Stimulated activated CD8-positive, alpha-beta memory T cell treated with anti-CD3 and anti-CD28 coated beads, Interleukin-12 subunit alpha, Interleukin-12 subunit beta, amount 100 ng/mL, for 24 hours (primary cell): ENCODE measurements around the gene PRPSAP1.
"Not testable (repeated sequence)": the region's sequence is repeated elsewhere in the genome, so short reads cannot be mapped to it uniquely, and the experiment has no call there.

ENCODE experiments used
- DNase-seq: peaks from one replicate; pipeline ENCODE4 v3.0.0-alpha.2; 2020; ENCODE audit errors: extremely low read depth

The PRPSAP1 gene

GRCh38 chr17:76359776-76360175, 6.1 kb upstream of the PRPSAP1 start:
- not testable (repeated sequence) for DNase-seq

DNA sequence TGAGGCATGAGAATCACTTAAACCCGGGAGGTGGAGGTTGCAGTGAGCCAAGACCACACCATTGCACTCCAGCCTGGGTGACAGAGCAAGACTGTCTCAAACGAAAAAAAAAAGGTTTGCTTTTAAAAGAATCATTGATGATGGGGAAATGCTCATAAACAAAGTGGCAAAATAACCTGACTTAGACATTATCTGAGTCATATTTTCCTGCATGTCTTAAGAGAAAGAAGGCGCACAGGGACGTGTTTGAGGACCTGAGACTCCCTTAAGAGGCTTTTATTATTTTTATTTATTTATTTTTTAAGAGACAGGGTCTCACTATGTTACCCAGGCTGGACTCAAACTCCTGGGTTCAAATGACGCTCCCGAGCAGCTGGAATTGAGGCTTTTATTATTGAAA, 5.7 kb upstream of the PRPSAP1 start:
- no peak for DNase-seq

GRCh38 chr17:76357597-76358158, 4.0 kb upstream of the PRPSAP1 start:
- DNase-seq = no peak

DNA sequence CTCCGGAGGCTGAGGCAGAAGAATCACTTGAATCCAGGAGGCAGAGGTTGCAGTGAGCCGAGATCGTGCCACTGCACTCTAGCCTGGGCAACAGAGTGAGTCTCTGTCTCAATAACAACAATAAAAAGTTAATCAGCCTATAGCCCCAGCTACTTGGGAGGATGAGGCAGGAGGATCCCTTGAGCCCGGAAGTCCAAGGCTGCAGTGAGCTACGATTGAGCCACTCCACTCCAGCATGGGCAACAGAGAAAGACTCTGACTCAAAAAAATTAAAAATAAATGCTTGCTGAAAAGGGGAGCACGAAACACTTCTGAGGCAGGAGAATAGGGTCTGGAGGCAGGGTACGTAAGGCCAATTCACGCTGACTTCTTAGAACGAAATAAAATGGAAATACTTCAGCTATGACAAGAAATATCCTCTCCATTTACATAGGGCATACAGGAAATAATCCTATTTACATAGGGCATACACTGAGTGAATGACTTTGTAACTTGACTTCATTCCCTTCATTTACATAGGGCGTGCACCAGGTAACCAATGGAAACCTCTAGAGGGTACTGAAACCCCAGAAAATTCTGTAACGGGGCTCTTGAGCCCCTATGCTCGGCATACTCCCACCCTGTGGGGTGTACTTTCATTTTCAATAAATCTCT, 3.2 kb upstream of the PRPSAP1 start:
- DNase-seq = no peak

- DNase-seq = no peak
Observed at GRCh38 chr17:76354747-76355310, 1.1 kb upstream of the PRPSAP1 start.

DNA sequence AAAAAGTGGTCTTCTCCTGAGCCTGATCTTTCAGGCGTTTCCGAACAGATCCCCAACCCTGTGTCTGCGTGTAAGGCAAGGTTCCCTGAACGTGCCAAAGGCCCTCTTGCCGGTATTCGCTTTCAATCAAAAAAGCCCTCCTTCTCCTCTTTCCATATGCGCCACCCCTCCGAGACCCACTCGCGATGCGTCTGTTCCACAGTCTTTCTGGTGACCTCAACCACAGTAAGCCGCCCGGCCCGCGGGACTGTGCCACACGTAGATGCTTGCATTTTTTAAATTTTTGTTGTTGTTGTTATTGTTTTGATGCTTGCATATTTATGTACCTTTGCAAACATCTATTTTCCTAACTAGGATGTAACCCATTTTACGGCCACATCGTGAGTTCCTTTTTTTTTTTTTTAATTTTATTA, 607 bp upstream of the PRPSAP1 start:
- no peak for DNase-seq

- DNase-seq = no peak
Observed at GRCh38 chr17:76353004-76353598, 615 bp downstream of the PRPSAP1 start.

GRCh38 chr17:76351526-76352071, 2.1 kb downstream of the PRPSAP1 start:
- DNase-seq = no peak

GRCh38 chr17:76350463-76350862, 3.3 kb downstream of the PRPSAP1 start:
- no peak for DNase-seq

DNA sequence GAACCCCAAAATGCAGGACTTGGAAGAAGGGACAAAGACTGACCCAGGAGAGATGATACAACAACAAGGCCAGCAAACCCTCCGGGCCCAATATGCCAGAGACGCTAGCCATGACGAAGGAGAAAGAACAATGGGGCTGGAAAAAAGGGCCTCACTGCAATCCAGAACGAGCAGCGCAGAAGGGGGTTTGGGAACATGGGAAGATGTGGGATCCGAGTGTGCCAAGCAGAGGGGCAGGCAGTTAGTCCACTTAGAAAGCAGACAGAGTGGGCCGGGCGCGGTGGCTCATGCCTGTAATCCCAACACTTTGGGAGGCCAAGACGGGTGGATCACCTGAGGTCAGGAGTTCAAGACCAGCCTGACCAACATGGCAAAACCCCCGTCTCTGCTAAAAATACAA, 6.8 kb downstream of the PRPSAP1 start:
- not testable (repeated sequence) for DNase-seq

DNA sequence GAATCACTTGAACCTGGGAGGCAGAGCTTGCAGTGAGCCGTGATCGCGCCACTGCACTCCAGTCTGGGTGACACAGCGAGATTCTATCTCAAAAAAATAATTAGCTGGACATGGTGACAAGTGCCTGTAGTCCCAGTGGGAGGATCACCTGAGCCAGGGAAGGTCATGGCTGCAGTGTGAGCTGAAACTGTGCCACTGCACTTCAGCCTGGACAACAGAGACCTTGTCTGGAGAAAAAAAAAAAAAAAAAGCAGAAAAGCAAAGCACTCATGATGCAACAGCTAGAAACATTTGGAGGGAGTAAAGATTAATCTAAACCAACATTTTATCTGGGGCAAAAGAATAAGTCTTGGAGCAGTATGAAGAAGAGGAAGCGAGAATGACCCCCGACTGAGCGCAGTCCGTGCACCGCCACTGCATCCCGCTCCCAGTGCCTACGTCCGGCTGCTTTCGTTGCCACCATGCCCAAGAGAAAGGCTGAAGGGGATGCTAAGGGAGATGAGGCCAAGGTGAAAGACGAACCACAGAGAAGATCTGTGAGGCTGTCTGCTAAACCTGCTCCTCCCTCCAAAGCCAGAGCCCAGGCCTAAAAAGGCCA, 8.2 kb downstream of the PRPSAP1 start:
- no peak for DNase-seq

GRCh38 chr17:76343106-76343505, 10.6 kb downstream of the PRPSAP1 start:
- DNase-seq = no peak

GRCh38 chr17:76341301-76341700, 12.4 kb downstream of the PRPSAP1 start:
- DNase-seq = no peak

GRCh38 chr17:76337413-76337777, 16.3 kb downstream of the PRPSAP1 start:
- no peak for DNase-seq

GRCh38 chr17:76336756-76337412, 16.8 kb downstream of the PRPSAP1 start:
- DNase-seq = no peak

- DNase-seq = no peak
Observed at GRCh38 chr17:76335716-76336381, 17.9 kb downstream of the PRPSAP1 start.

DNA sequence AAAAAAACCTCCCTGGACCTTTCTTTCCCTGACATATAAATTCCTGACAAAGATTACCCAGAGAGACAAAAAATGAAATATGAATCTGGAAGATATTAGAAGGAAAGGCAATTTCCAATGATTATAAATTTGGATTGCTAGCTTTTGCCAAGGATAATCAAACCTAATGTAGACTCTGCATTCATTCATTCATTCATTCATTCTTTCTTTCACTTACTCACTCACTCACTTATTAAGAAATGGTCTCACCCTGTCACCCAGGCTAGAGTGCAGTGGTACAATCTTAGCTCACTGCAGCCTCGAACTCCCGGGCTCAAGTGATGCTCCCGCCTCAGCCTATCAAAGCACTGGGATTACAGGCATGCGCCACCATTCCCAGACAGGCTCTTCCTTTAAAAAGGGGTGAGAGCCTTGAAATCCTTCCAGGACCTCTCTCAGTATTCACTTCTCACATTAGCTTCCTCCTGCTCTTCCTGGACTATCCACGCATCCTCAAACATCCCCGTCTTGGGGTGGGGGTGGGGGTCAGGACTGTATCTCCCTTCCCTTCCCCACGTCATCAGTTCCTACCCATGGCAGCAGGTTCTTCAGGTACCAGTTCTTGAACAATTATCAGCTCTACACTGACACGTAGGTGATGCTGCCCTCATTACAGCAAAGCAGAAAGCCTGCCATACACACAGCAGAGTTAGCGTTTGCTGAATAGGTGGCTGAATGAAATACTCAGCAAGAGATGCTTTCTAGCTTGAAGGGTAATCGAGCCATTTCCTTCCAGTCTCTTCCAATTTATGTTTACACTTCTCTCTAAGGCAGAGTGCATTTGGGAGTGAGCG, 19.8 kb downstream of the PRPSAP1 start:
- no peak for DNase-seq

DNA sequence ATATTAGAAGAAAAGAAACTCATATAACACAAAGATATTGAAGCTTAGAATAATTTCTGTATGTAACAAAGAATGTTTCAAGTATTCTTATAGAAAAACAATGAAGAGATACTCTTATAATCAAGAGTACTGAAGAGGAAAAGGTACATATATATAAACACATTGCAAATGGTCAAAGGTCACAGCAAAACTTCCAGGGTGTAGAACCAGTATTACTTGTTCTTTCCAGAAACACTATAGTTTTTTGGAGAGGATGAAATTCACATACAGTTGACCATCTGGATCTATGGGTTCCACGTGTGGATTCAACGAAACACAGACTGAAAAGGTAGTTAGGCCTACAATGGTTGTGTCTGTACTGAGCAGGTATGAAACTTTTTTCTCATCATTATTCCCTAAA, 22.6 kb downstream of the PRPSAP1 start:
- DNase-seq = no peak

DNA sequence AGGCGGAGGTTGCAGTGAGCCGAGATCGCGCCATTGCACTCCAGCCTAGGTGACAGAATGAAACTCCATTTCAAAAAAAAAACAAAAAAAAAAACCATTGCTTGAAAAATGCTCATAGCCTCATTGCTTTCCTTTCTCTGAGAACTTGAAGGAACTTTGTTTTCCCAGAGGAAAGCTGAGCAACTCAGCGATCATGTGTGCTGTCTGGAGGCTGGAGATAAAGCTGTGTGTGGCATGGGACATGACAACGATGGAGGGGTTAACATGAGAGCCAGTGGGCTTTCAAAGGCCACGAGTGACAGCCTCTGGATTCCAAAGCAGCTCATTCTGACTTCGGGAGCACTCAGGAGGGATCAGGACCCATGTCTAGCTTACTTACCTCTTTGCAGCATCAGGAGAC, 24.1 kb downstream of the PRPSAP1 start:
- DNase-seq = no peak

GRCh38 chr17:76327696-76328095, 26.0 kb downstream of the PRPSAP1 start:
- no peak for DNase-seq

GRCh38 chr17:76326306-76326705, 27.4 kb downstream of the PRPSAP1 start:
- no peak for DNase-seq
